Endothelial cell of umbilical vein (primary cell): ENCODE results near the gene TARBP2. TPM values are rescaled to one million over a fixed set of nuclear protein-coding genes. Genes with fewer than 3 reads are reported as not detected.

ENCODE experiments used
- BruUV-seq: library from RNA; stranded (reverse); fragments of 400-500 nt; replicated peaks from 2 replicates; lab custom pipeline; 2021; lab: Mats Ljungman, UMichigan
- CTCF ChIA-PET: fragments of 300-600, 350-600 bp; sonication (Branson Sonifier 250); formaldehyde crosslinking; loops from one replicate; lab custom pipeline; 2021; ENCODE audit warnings: antibody characterized with exemption, inconsistent platforms; lab: Charles Lee
- POLR2A ChIA-PET: fragments of 300-600, 350-600 bp; sonication (Branson Sonifier 250); formaldehyde crosslinking; loops from one replicate; lab custom pipeline; 2021; ENCODE audit warnings: antibody characterized with exemption, inconsistent platforms; lab: Charles Lee
- DNase-seq: peaks from one replicate; pipeline ENCODE4 v3.0.0-alpha.2; 2011; ENCODE audit warnings: low read depth, low spot score
- FAIRE-seq: peaks from 2 replicates; lab custom pipeline; 2011; peaks lifted over from hg19 to GRCh38; lab: Jason Lieb, UNC
- H2AFZ ChIP-seq: 2 replicates; pipeline ENCODE4 v1.6.0; 2012; ENCODE audit warnings: low read depth, low read length, control low read depth, inconsistent platforms
- H3K27ac ChIP-seq: 2 replicates; pipeline ENCODE4 v1.5.1; 2011; ENCODE audit warnings: low read depth, mild to moderate bottlenecking, control low read depth, low read length, moderate library complexity; ENCODE audit not compliant: insufficient read depth
- H3K27me3 ChIP-seq, 2 experiments: 2 replicates each; pipeline versions ENCODE4 v1.6.0 to v1.6.1; 2011; ENCODE audit warnings: low read length in 2 of 2, mixed read lengths in 1 of 2; ENCODE audit not compliant: control insufficient read depth in 2 of 2, insufficient read depth in 2 of 2
- H3K36me3 ChIP-seq, 2 experiments: 2 replicates in 1 of 2; 3 replicates in 1 of 2; pipeline ENCODE4 v1.5.1; 2011; ENCODE audit warnings: low read length in 2 of 2, mild to moderate bottlenecking in 1 of 2, moderate library complexity in 1 of 2; ENCODE audit not compliant: control insufficient read depth in 2 of 2, insufficient read depth in 2 of 2; ENCODE audit errors: extremely low read depth in 1 of 2
- H3K4me1 ChIP-seq: 3 replicates; pipeline ENCODE4 v1.5.1; 2011; ENCODE audit warnings: mild to moderate bottlenecking, low read length; ENCODE audit not compliant: control insufficient read depth, insufficient read depth; ENCODE audit errors: extremely low read depth
- H3K4me2 ChIP-seq: 2 replicates; pipeline ENCODE4 v1.6.1; 2011; ENCODE audit warnings: low read length, control low read depth, mixed read lengths; ENCODE audit not compliant: insufficient read depth
- H3K4me3 ChIP-seq, 3 experiments: fragments of 200-600 bp in 1 of 3; sonication (generic), shearing (Covaris generic) in 1 of 3; replicated peaks in 1 of 3; 2 replicates each; pipeline ENCODE4 v1.5.1; 2011 to 2016; ENCODE audit warnings: control low read depth in 3 of 3, low read length in 3 of 3, mild to moderate bottlenecking in 2 of 3, inconsistent platforms in 1 of 3, low read depth in 1 of 3, moderate library complexity in 1 of 3; ENCODE audit not compliant: insufficient read depth in 1 of 3
- H3K79me2 ChIP-seq: 2 replicates; pipeline ENCODE4 v1.6.0; 2012; ENCODE audit warnings: low read length, inconsistent platforms; ENCODE audit not compliant: control insufficient read depth, insufficient read depth
- H3K9ac ChIP-seq: replicated peaks from 2 replicates; pipeline ENCODE3; 2011; ENCODE audit warnings: low read length, control low read depth; ENCODE audit not compliant: insufficient read depth; ENCODE audit errors: extremely low read depth
- H3K9me1 ChIP-seq: replicated peaks from 3 replicates; pipeline ENCODE4 v1.6.0; 2011; ENCODE audit warnings: mild to moderate bottlenecking, low read length; ENCODE audit not compliant: control insufficient read depth, insufficient read depth; ENCODE audit errors: extremely low read depth
- H3K9me3 ChIP-seq: replicated peaks from 2 replicates; pipeline ENCODE4 v1.5.1; 2012; ENCODE audit warnings: low read length, inconsistent platforms; ENCODE audit not compliant: control insufficient read depth, insufficient read depth
- H4K20me1 ChIP-seq: replicated peaks from 2 replicates; pipeline ENCODE3; 2011; ENCODE audit warnings: mild to moderate bottlenecking, low read length; ENCODE audit not compliant: control insufficient read depth, insufficient read depth; ENCODE audit errors: extremely low read depth
- CTCF ChIP-seq, 2 donors: IDR thresholded peaks; 1 replicate in 1 of 2; 2 replicates in 1 of 2; pipeline ENCODE4 v1.5.1; 2011; ENCODE audit warnings: low read length in 2 of 2, mild to moderate bottlenecking in 2 of 2, moderate library complexity in 2 of 2, control low read depth in 1 of 2, inconsistent platforms in 1 of 2, low read depth in 1 of 2; ENCODE audit not compliant: insufficient read depth in 1 of 2; ENCODE audit errors: extremely low read depth in 1 of 2
- EZH2 ChIP-seq: IDR thresholded peaks from 2 replicates; pipeline ENCODE4 v1.6.1; 2012; ENCODE audit warnings: borderline replicate concordance, low read depth, mild to moderate bottlenecking, moderate library complexity, low read length, inconsistent platforms; ENCODE audit not compliant: severe bottlenecking
- FOS ChIP-seq: IDR thresholded peaks from 2 replicates; pipeline ENCODE4 v1.6.1; 2011; ENCODE audit warnings: mild to moderate bottlenecking, low read length, moderate library complexity, borderline replicate concordance; ENCODE audit not compliant: insufficient read depth
- GATA2 ChIP-seq: IDR thresholded peaks from 2 replicates; pipeline ENCODE4 v1.7.0; 2011; ENCODE audit warnings: low read depth, mild to moderate bottlenecking, moderate library complexity, mixed read lengths, low read length; ENCODE audit not compliant: insufficient read length, insufficient read depth
- JUN ChIP-seq: IDR thresholded peaks from 2 replicates; pipeline ENCODE4 v1.6.1; 2011; ENCODE audit warnings: borderline replicate concordance, low read depth; ENCODE audit not compliant: insufficient read length, insufficient read depth
- MAX ChIP-seq: IDR thresholded peaks from 2 replicates; pipeline ENCODE4 v1.6.1; 2011; ENCODE audit not compliant: insufficient read depth, insufficient read length
- MYC ChIP-seq: IDR thresholded peaks from one replicate; pipeline ENCODE4 v1.6.1; 2011; ENCODE audit warnings: mild to moderate bottlenecking, low read depth, low read length
- POLR2A ChIP-seq: IDR thresholded peaks from 2 replicates; pipeline ENCODE4 v1.6.1; 2012; ENCODE audit warnings: low read depth, mild to moderate bottlenecking, control low read depth, low read length
- POLR2AphosphoS5 ChIP-seq: IDR thresholded peaks from 2 replicates; pipeline ENCODE4 v1.6.1; 2012; ENCODE audit warnings: low read depth, mild to moderate bottlenecking, control low read depth, low read length, moderate library complexity; ENCODE audit not compliant: insufficient read depth
- dilution Hi-C: fragments of 300-500 bp; cut with MboI; formaldehyde crosslinking; loops from one replicate; pipeline ENCODE4 v1.15.0; 2019; ENCODE audit warnings: low sequenced_read_pairs; ENCODE audit not compliant: extremely low pct_ligation_motif_present
- intact Hi-C: fragments of 100-400 bp; cut with micrococcal nuclease; formaldehyde crosslinking; loops from one replicate; pipeline ENCODE4 v1.10.0; 2022
- polyA plus RNA-seq, 4 experiments: library from polyadenylated mRNA; depleted of rRNA in 3 of 4; stranded (reverse) in 3 of 4; unstranded in 1 of 4; fragments of >200 nt; gene quantifications; 2 replicates each; pipeline versions ENCODE4 v1.2.1 to v1.2.3, GENCODE V29; 2011 to 2012; ENCODE audit warnings: missing spikeins in 1 of 4
- total RNA-seq: library from RNA; stranded (reverse); gene quantifications from 2 replicates; pipeline ENCODE4 v1.2.3, GENCODE V29; 2021

Gene TARBP2
- total and polyA plus RNA-seq, 2 donors (not counting 3 experiments of a cell fraction or from before 2014, with no cell fraction given): 57.2 to 82.8 TPM

GRCh38 chr12:53486736-53487487, 14.2 kb upstream of the TARBP2 start:
- TF ChIP-seq POLR2AphosphoS5 (no peak), EZH2 (no peak), JUN (no peak), GATA2 (no peak), POLR2A (no peak), MAX (no peak), MYC (no peak), FOS (no peak), CTCF (IDR thresholded peaks at IDR 0.05; ENCODE audit: extremely low read depth in 1 of 2, insufficient read depth in 1 of 2, low read depth in 1 of 2, low read length in 2 of 2) (no peak)
- Histone ChIP-seq H3K9me1 (no peaks in the 10 kb centered on the region), H3K27me3 (no peaks in the 10 kb centered on the region), H4K20me1 (no peaks in the 10 kb centered on the region), H3K4me3 (no peak overlapping the region), H3K4me1 (no peaks in the 10 kb centered on the region), H3K27ac (no peak overlapping the region), H3K36me3 (peaks cover 2 to 41% of the 10 kb centered on the region in 2 experiments), H2AFZ (no peak overlapping the region), H3K79me2 (no peaks in the 10 kb centered on the region), H3K9ac (no peak overlapping the region), H3K9me3 (no peaks in the 10 kb centered on the region), H3K4me2 (no peak overlapping the region)
- dilution Hi-C loops (no loop called here), intact Hi-C loops (no loop called here)
- no TSS peak for BruUV-seq
- no peak for FAIRE-seq
- POLR2A ChIA-PET: interaction anchor here (0.5 kb wide), 1 partner anchor 16 kb away, joined by 4 read pairs; no protein-coding TSS in a partner anchor
- DNase-seq: no peak
- CTCF ChIA-PET: no interaction called here
